BE2C (cell line): Measurements from ENCODE around the gene OXGR1.

Source experiments
- DNase-seq: peaks from one replicate; pipeline ENCODE4 v3.0.0-alpha.2; 2020
- H3K27me3 ChIP-seq: fragments of 250-450 bp; sonication (Bioruptor Pico); 2 replicates; pipeline ENCODE4 v1.5.1; 2020; ENCODE audit warnings: mild to moderate bottlenecking
- H3K36me3 ChIP-seq: fragments of 250-450 bp; sonication (Bioruptor Pico); 2 replicates; pipeline ENCODE4 v1.5.1; 2020; ENCODE audit warnings: mild to moderate bottlenecking
- H3K4me1 ChIP-seq: fragments of 250-450 bp; sonication (Bioruptor Pico); 2 replicates; pipeline ENCODE4 v1.5.1; 2020
- H3K4me3 ChIP-seq: 2 replicates; pipeline ENCODE4 v1.5.1; 2011; ENCODE audit warnings: low read depth, low read length
- H3K9me3 ChIP-seq: fragments of 250-450 bp; sonication (Bioruptor Pico); 2 replicates; pipeline ENCODE4 v1.5.1; 2020
- CTCF ChIP-seq: IDR thresholded peaks from 2 replicates; pipeline ENCODE4 v1.5.1; 2012; ENCODE audit warnings: mild to moderate bottlenecking, low read depth, low read length

OXGR1 gene

GRCh38 chr13:97001636-97002035 is 7.4 kb upstream of the OXGR1 start:
- DNase-seq = no peak
- H3K27me3 ChIP-seq = no peaks in the 10 kb centered on the region
- no peaks in the 10 kb centered on the region for H3K36me3 ChIP-seq
- H3K4me1 ChIP-seq = peaks cover 16% of the 10 kb centered on the region
- H3K4me3 ChIP-seq = no peak overlapping the region
- TF ChIP-seq CTCF = no peak
- H3K9me3 ChIP-seq = no peaks in the 10 kb centered on the region

GRCh38 chr13:97000295-97000925 is 6.1 kb upstream of the OXGR1 start:
- Histone ChIP-seq H3K27me3 (no peaks in the 10 kb centered on the region), H3K36me3 (no peaks in the 10 kb centered on the region), H3K9me3 (no peaks in the 10 kb centered on the region), H3K4me3 (no peak overlapping the region), H3K4me1 (peaks cover 13% of the 10 kb centered on the region)
- no peak for TF ChIP-seq CTCF
- no peak for DNase-seq

GRCh38 chr13:96999091-96999490 is 4.8 kb upstream of the OXGR1 start:
- no peak for DNase-seq
- Histone ChIP-seq H3K27me3 (peaks cover 3% of the 10 kb centered on the region; the same call in 1 of the 2 replicates), H3K4me3 (no peak overlapping the region)

GRCh38 chr13:96998051-96998450 is 3.8 kb upstream of the OXGR1 start:
- Histone ChIP-seq H3K36me3 (no peaks in the 10 kb centered on the region), H3K27me3 (peaks cover 7% of the 10 kb centered on the region; the same call in 1 of the 2 replicates), H3K4me3 (no peak overlapping the region), H3K9me3 (no peaks in the 10 kb centered on the region), H3K4me1 (no peaks in the 10 kb centered on the region)
- DNase-seq = no peak
- no peak for TF ChIP-seq CTCF

More at GRCh38 chr13:96999091-96999490, 4.8 kb upstream of the OXGR1 start:
- peaks cover under 1% of the 10 kb centered on the region; the same call in 1 of the 2 replicates for H3K4me1 ChIP-seq
- TF ChIP-seq CTCF = no peak
- H3K9me3 ChIP-seq = no peaks in the 10 kb centered on the region
- no peaks in the 10 kb centered on the region for H3K36me3 ChIP-seq

GRCh38 chr13:96996886-96997285 is 2.6 kb upstream of the OXGR1 start:
- Histone ChIP-seq H3K4me3 (no peak overlapping the region), H3K9me3 (no peaks in the 10 kb centered on the region), H3K4me1 (no peaks in the 10 kb centered on the region), H3K36me3 (no peaks in the 10 kb centered on the region), H3K27me3 (peaks cover 7% of the 10 kb centered on the region; the same call in 1 of the 2 replicates)
- no peak for TF ChIP-seq CTCF
- no peak for DNase-seq

- Histone ChIP-seq H3K9me3 (no peaks in the 10 kb centered on the region), H3K27me3 (peaks cover 7% of the 10 kb centered on the region; the same call in 1 of the 2 replicates), H3K4me3 (no peak overlapping the region), H3K36me3 (no peaks in the 10 kb centered on the region), H3K4me1 (no peaks in the 10 kb centered on the region)
- DNase-seq = no peak
- TF ChIP-seq CTCF = no peak
Measured at GRCh38 chr13:96996107-96996506, 1.8 kb upstream of the OXGR1 start.
